Tibial nerve (tissue), 4 donors: ENCODE data around the gene ZNF579. TPM values are rescaled to one million over a fixed set of nuclear protein-coding genes. Genes with fewer than 3 reads are reported as not detected.

ENCODE experiments used
- DNase-seq, 2 donors: peaks; one replicate each; pipeline ENCODE4 v3.0.0-alpha.2; 2019; ENCODE audit warnings: low spot score in 2 of 2
- H3K27ac ChIP-seq, 4 donors: fragments of 200-600 bp; sonication (generic) in 3 of 4; one replicate each; pipeline ENCODE4 v1.5.1; 2017 to 2019; ENCODE audit warnings: mild to moderate bottlenecking in 1 of 4
- H3K27me3 ChIP-seq, 2 donors: fragments of 200-600 bp; sonication (generic) in 1 of 2; one replicate each; pipeline versions ENCODE4 v1.5.1 to v1.6.0; 2017 to 2019
- H3K36me3 ChIP-seq, 3 donors: fragments of 200-600 bp; sonication (generic); one replicate each; pipeline ENCODE4 v1.5.1; 2018 to 2019
- H3K4me1 ChIP-seq, 4 donors: fragments of 200-600 bp; sonication (generic) in 3 of 4; one replicate each; pipeline ENCODE4 v1.5.1; 2017 to 2019
- H3K4me3 ChIP-seq, 4 donors: fragments of 200-600 bp; sonication (generic) in 3 of 4; one replicate each; pipeline ENCODE4 v1.5.1; 2017 to 2019; ENCODE audit warnings: mild to moderate bottlenecking in 1 of 4, moderate library complexity in 1 of 4
- H3K9me3 ChIP-seq, 4 donors: fragments of 200-600 bp; sonication (generic) in 3 of 4; one replicate each; pipeline ENCODE4 v1.5.1; 2017 to 2019
- EP300 ChIP-seq, 2 donors: sonication (generic); formaldehyde crosslinking; IDR thresholded peaks; one replicate each; pipeline ENCODE4 v1.6.1; 2017; ENCODE audit warnings: antibody characterized with exemption in 2 of 2, mild to moderate bottlenecking in 1 of 2
- POLR2A ChIP-seq, 2 donors: fragments of 450-650 bp; IDR thresholded peaks; one replicate each; pipeline ENCODE4 v1.6.1; 2017; ENCODE audit warnings: antibody characterized with exemption in 2 of 2, mild to moderate bottlenecking in 2 of 2, moderate library complexity in 2 of 2
- WGBS, 2 donors: methylation state at CpG; one replicate each; pipeline ENCODE4 v1.1.5; 2018; 5-methylcytosine and 5-hydroxymethylcytosine counted together
- total RNA-seq, 4 donors: library from RNA; depleted of rRNA; stranded (reverse); fragments of >200 nt; gene quantifications; one replicate each; pipeline ENCODE4 v1.1.0, GENCODE V29; 2016
- TF ChIP-seq, protein P1 (sequence below), 5 experiments: fragments of 200-600 bp in 3 of 5; fragments of 450-650 bp in 2 of 5; sonication (generic) in 3 of 5; IDR thresholded peaks; one replicate each; pipeline ENCODE4 v1.5.1; 2016 to 2019; ENCODE audit warnings: antibody characterized with exemption in 5 of 5, mild to moderate bottlenecking in 3 of 5, moderate library complexity in 2 of 5

ZNF579 gene
- total RNA-seq, 4 donors from 2014 or later: 2.0 to 5.3 (median 4.2) TPM

DNA sequence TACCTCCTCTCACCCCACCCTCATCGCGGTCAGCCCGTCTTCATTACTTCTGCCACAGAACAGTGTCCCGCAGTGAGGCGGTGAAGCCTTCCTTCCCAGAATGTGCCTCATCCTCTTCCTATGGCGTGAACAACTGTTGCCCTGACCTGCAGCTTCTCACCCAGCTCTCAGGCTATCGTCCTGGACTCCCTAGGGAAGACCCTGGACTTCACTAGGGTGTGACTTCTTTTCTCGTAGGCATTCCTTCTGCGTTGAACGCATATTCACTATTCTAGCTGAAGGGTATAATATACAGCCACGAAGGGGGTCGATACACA is 25.8 kb upstream of the ZNF579 start:
- Histone ChIP-seq H3K27me3 (no peaks in the 10 kb centered on the region), H3K4me1 (peaks cover 0 to 60% (median 11%) of the 10 kb centered on the region in 4 donors)
- WGBS, 2 donors: 16 to 24% methylated on average over 12 of the region's 12 CpGs

GRCh38 chr19:55605637-55606470 is 25.2 kb upstream of the ZNF579 start, which contains the start of gene ZNF865:
Gene ZNF865, plus strand, starts transcription at chr19:55605647. Its CDS starts 7,972 bp downstream, at chr19:55613619.
- DNase-seq: peak in 1 of 2 donors; percentile 67
- 1% methylated on average over 21 to 36 of the region's 44 CpGs for WGBS, 2 donors
- peak within 1 kb of the TSS; percentile 87 to 99 (median 96) for H3K27ac ChIP-seq
- H3K27me3 ChIP-seq: no peaks in the 10 kb centered on the region
- TF ChIP-seq POLR2A (IDR thresholded peaks at IDR 0.05): no peak
- no peak for TF ChIP-seq EP300 (IDR thresholded peaks at IDR 0.05)
- TF ChIP-seq, protein P1, sequence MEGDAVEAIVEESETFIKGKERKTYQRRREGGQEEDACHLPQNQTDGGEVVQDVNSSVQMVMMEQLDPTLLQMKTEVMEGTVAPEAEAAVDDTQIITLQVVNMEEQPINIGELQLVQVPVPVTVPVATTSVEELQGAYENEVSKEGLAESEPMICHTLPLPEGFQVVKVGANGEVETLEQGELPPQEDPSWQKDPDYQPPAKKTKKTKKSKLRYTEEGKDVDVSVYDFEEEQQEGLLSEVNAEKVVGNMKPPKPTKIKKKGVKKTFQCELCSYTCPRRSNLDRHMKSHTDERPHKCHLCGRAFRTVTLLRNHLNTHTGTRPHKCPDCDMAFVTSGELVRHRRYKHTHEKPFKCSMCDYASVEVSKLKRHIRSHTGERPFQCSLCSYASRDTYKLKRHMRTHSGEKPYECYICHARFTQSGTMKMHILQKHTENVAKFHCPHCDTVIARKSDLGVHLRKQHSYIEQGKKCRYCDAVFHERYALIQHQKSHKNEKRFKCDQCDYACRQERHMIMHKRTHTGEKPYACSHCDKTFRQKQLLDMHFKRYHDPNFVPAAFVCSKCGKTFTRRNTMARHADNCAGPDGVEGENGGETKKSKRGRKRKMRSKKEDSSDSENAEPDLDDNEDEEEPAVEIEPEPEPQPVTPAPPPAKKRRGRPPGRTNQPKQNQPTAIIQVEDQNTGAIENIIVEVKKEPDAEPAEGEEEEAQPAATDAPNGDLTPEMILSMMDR (IDR thresholded peaks at IDR 0.05): peak; percentile 50 to 67 (median 62)
- H3K9me3 ChIP-seq: no peaks in the 10 kb centered on the region
- H3K36me3 ChIP-seq: peaks cover 0 to 34% (median 0%) of the 10 kb centered on the region in 3 donors
- H3K4me1 ChIP-seq: peaks cover 0 to 60% (median 14%) of the 10 kb centered on the region in 4 donors
- H3K4me3 ChIP-seq: peak within 1 kb of the TSS; percentile 71 to 100 (median 88)

More for the DNA sequence above, 25.8 kb upstream of the ZNF579 start:
- Histone ChIP-seq H3K27ac (peak overlapping the region; percentile 87 to 99 (median 96)), H3K36me3 (peaks cover 0 to 36% (median 0%) of the 10 kb centered on the region in 3 donors), H3K4me3 (peak overlapping the region; percentile 71 to 100 (median 88)), H3K9me3 (no peaks in the 10 kb centered on the region)
- TF ChIP-seq EP300 (IDR thresholded peaks at IDR 0.05) (no peak), POLR2A (IDR thresholded peaks at IDR 0.05) (no peak)
- TF ChIP-seq, protein P1 (IDR thresholded peaks at IDR 0.05): peak in 1 of 5 experiments; percentile 4
- no peak for DNase-seq

- 0% methylated on average over 28 to 33 of the region's 43 CpGs for WGBS, 2 donors
- TF ChIP-seq POLR2A (IDR thresholded peaks at IDR 0.05) (peak in 1 of 2 donors; percentile 31), EP300 (IDR thresholded peaks at IDR 0.05) (peak; percentile 63 to 69)
- TF ChIP-seq, protein P1 (IDR thresholded peaks at IDR 0.05): no peak
These were observed 24.6 kb upstream of the ZNF579 start for GRCh38 chr19:55605207-55605636.

GRCh38 chr19:55603581-55604292 is 23.1 kb upstream of the ZNF579 start:
- Histone ChIP-seq H3K4me3 (no peak overlapping the region), H3K36me3 (peaks cover 0 to 13% (median 0%) of the 10 kb centered on the region in 3 donors), H3K27me3 (no peaks in the 10 kb centered on the region), H3K9me3 (no peaks in the 10 kb centered on the region), H3K4me1 (peaks cover 0 to 60% (median 15%) of the 10 kb centered on the region in 4 donors), H3K27ac (peak overlapping the region in 2 of 4 donors; percentile 98 to 99)
- TF ChIP-seq, protein P1 (IDR thresholded peaks at IDR 0.05): no peak
- TF ChIP-seq POLR2A (IDR thresholded peaks at IDR 0.05): no peak
- no peak for TF ChIP-seq EP300 (IDR thresholded peaks at IDR 0.05)
- DNase-seq: no peak
- WGBS, 2 donors: 70 to 81% methylated on average over 22 of the region's 22 CpGs

More at GRCh38 chr19:55605207-55605636, 24.6 kb upstream of the ZNF579 start:
- H3K27ac ChIP-seq: peak overlapping the region; percentile 87 to 99 (median 96)
- peak overlapping the region; percentile 71 to 100 (median 88) for H3K4me3 ChIP-seq
- H3K4me1 ChIP-seq: peaks cover 0 to 59% (median 15%) of the 10 kb centered on the region in 4 donors
- no peaks in the 10 kb centered on the region for H3K27me3 ChIP-seq
- DNase-seq: peak; percentile 90 to 93
- H3K36me3 ChIP-seq: peaks cover 0 to 27% (median 0%) of the 10 kb centered on the region in 3 donors
- no peaks in the 10 kb centered on the region for H3K9me3 ChIP-seq
